GM12801 (cell line): ENCODE data around the gene TAP2.

Experiments used
- TF ChIP-seq, protein P1 (sequence below): IDR thresholded peaks from one replicate; pipeline ENCODE4 v1.5.1; 2011; ENCODE audit warnings: control low read depth; ENCODE audit not compliant: insufficient read length; ENCODE audit errors: extremely low read depth

The TAP2 gene

GRCh38 chr6:32876603-32877002 is 38.1 kb upstream of the TAP2 start:
- TF ChIP-seq, protein P1, sequence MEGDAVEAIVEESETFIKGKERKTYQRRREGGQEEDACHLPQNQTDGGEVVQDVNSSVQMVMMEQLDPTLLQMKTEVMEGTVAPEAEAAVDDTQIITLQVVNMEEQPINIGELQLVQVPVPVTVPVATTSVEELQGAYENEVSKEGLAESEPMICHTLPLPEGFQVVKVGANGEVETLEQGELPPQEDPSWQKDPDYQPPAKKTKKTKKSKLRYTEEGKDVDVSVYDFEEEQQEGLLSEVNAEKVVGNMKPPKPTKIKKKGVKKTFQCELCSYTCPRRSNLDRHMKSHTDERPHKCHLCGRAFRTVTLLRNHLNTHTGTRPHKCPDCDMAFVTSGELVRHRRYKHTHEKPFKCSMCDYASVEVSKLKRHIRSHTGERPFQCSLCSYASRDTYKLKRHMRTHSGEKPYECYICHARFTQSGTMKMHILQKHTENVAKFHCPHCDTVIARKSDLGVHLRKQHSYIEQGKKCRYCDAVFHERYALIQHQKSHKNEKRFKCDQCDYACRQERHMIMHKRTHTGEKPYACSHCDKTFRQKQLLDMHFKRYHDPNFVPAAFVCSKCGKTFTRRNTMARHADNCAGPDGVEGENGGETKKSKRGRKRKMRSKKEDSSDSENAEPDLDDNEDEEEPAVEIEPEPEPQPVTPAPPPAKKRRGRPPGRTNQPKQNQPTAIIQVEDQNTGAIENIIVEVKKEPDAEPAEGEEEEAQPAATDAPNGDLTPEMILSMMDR: no peak

GRCh38 chr6:32868257-32868788 is 29.8 kb upstream of the TAP2 start:
- TF ChIP-seq, protein P1: peak; percentile 78

DNA sequence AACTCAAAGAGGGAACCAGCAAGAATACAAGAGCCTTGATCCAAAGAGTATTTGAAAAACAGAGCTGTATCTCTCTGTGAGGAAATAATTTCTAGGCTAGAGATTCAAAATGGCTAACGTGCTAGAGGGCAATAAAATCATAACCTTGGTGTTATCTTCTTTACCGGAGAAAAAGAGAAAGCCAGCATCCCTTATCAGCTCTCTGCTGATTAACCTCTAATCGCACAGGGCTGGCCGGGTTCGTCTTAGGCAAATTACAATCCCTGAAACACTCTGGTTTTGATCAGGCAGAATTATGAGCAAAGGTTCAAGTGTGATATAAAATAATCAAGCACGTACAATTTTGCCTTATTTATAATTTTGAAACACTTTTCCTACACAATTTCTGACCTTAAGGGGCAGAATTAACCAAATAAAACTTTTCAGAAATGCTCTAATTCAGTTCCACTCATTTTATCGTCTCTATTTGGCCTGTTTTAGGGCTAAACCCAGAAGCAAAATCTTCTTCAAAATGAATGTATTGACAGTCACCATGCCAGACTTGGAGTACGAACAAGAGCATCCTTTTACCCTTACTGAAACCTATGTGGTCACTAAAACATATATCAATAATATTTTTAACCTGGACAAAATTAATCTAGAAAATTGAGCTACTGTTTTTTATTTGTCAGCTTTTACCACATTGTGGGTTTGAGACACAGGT is 29.2 kb upstream of the TAP2 start:
- TF ChIP-seq, protein P1: no peak

GRCh38 chr6:32867022-32867477 is 28.5 kb upstream of the TAP2 start:
- TF ChIP-seq, protein P1: no peak

DNA sequence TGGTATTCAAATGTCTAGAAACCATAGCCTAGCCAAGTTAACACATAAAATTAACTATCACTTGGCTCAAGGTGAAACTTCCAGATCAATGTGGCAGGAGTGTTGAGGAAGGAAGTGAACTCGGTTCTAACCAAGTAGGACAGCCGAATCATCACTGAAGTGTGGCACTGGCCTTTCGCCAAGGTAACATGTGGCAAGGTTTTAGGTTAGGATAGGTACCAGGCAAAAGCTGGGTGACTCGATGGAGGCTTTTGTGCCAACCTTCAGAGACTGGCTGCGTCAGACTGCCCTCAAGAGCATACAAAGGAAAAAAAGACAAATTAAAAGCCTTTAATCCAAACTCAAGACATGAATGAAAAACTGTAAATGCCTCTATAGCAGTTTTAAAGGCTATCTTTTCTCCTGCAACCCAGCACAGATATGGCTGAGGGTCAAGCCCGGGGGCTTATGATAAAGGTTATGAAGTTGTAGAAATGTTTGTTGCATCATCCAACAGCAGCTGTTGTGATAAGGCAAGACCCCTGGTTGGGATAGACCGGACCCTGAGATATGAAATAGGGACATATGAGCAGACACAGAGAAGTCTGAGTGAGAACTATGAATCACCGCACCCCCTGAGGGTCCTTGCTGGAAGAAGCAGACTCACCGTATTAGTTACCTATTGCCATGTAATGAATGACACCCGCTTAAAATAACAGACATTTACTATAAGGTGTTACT is 27.3 kb upstream of the TAP2 start:
- TF ChIP-seq, protein P1: no peak

DNA sequence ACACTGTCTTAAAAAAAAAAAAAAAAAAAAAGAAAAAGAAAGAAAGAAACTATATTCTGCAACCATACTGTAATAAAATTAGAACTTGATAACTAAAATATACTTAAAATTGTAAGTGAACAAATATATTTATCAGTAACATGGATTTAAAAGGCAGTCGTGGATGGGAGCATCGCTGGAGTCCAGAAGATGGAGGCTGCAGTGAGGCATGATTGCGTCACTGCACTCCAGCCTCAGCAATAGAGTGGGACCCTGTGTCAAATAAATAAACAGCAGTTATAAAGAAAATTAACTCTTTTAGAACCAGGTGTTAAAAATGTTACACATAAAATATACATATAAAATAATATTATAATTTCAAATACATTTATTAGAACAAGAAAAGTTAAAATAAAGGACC is 24.2 kb upstream of the TAP2 start:
- TF ChIP-seq, protein P1: no peak

DNA sequence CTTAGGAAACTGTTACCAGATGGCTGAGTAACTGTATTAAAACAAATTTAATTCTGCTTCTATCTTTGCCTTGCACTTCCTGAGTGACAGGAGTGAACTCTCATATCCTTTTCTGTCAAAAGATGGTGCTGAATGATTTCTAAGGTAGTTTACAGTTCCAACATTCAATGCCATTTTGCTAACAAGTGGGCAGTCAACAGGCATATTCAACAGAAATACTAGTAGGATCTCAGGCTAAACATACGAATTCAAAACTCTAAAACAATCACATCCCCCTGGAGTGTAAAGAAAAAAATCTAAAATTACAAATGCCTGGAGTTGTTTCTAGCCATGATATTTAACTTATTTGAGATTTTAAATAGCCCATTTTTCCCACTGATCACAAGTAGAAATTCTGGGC is 22.1 kb upstream of the TAP2 start:
- TF ChIP-seq, protein P1: no peak
